GM18868 (cell line): Measurements from ENCODE around the gene ADAMTSL2.

Experiments used
- ATAC-seq: cut with Tn5 transposase; IDR thresholded peaks from one replicate; pipeline ENCODE4 v1.9.1; 2021; ENCODE audit warnings: mild to moderate bottlenecking, moderate library complexity; ENCODE audit not compliant: unreplicated experiment

Gene ADAMTSL2

GRCh38 chr9:133529874-133530273 lies 4.6 kb upstream of the ADAMTSL2 start:
- ATAC-seq, result no peak

- ATAC-seq, result no peak
Measured at GRCh38 chr9:133531293-133531692, 3.2 kb upstream of the ADAMTSL2 start.

GRCh38 chr9:133532937-133533668 lies 1.4 kb upstream of the ADAMTSL2 start:
- peak; percentile 43 for ATAC-seq

- ATAC-seq, result no peak
Measured at GRCh38 chr9:133533857-133534256, 647 bp upstream of the ADAMTSL2 start.

- no peak for ATAC-seq
Measured at GRCh38 chr9:133535306-133535877, 888 bp downstream of the ADAMTSL2 start.

GRCh38 chr9:133536080-133536479 lies 1.6 kb downstream of the ADAMTSL2 start:
- ATAC-seq, result no peak

- ATAC-seq, result no peak
Measured at GRCh38 chr9:133536536-133536935, 2.0 kb downstream of the ADAMTSL2 start.

GRCh38 chr9:133537257-133537656 lies 2.8 kb downstream of the ADAMTSL2 start:
- ATAC-seq, result no peak

- ATAC-seq, result no peak
Measured at GRCh38 chr9:133538176-133538575, 3.7 kb downstream of the ADAMTSL2 start.

- no peak for ATAC-seq
Measured at GRCh38 chr9:133538851-133539833, 4.6 kb downstream of the ADAMTSL2 start.

- peak; percentile 12 for ATAC-seq
Measured at GRCh38 chr9:133539991-133540697, 5.6 kb downstream of the ADAMTSL2 start.

- peak; percentile 70 for ATAC-seq
Measured at GRCh38 chr9:133540698-133541025, 6.2 kb downstream of the ADAMTSL2 start.

GRCh38 chr9:133542002-133542401 lies 7.5 kb downstream of the ADAMTSL2 start:
- no peak for ATAC-seq

GRCh38 chr9:133543772-133544467 lies 9.4 kb downstream of the ADAMTSL2 start:
- ATAC-seq, result no peak

- ATAC-seq, result no peak
Measured at GRCh38 chr9:133545494-133546286, 11.2 kb downstream of the ADAMTSL2 start.

GRCh38 chr9:133546287-133546680 lies 11.8 kb downstream of the ADAMTSL2 start:
- ATAC-seq, result no peak

GRCh38 chr9:133547116-133547515 lies 12.6 kb downstream of the ADAMTSL2 start:
- ATAC-seq, result no peak

GRCh38 chr9:133551446-133551845 lies 16.9 kb downstream of the ADAMTSL2 start:
- no peak for ATAC-seq

- ATAC-seq, result no peak
Measured at GRCh38 chr9:133552236-133552635, 17.7 kb downstream of the ADAMTSL2 start.

GRCh38 chr9:133553123-133553522 lies 18.6 kb downstream of the ADAMTSL2 start:
- ATAC-seq, result no peak
